Body of pancreas (tissue), 4 donors: ENCODE results near the gene GPI. TPM values are rescaled to one million over a fixed set of nuclear protein-coding genes. Genes with fewer than 3 reads are reported as not detected.
"Not testable (repeated sequence)": the region's sequence is repeated elsewhere in the genome, so short reads cannot be mapped to it uniquely, and the experiment has no call there.

ENCODE experiments used
- ATAC-seq: fragments of 150-250 bp; one replicate; pipeline ENCODE4 v1.9.1; 2016
- DNase-seq, 4 donors: peaks; one replicate each; pipeline ENCODE4 v3.0.0-alpha.2; 2019
- H3K27ac ChIP-seq, 4 donors: fragments of 200-600 bp; sonication (generic); 1 replicate in 3 of 4; 2 replicates in 1 of 4; pipeline versions ENCODE4 v1.5.1 to v1.6.1; 2016 to 2019; ENCODE audit warnings: mild to moderate bottlenecking in 1 of 4, mixed read lengths in 1 of 4, moderate library complexity in 1 of 4
- H3K27me3 ChIP-seq, 2 donors: fragments of 200-600 bp; sonication (generic); one replicate each; pipeline ENCODE4 v1.6.0; 2016; ENCODE audit warnings: mild to moderate bottlenecking in 1 of 2
- H3K36me3 ChIP-seq, 2 donors: fragments of 200-600 bp; sonication (generic); replicated peaks in 1 of 2; 2 replicates each; pipeline ENCODE4 v1.5.1; 2016; ENCODE audit warnings: low read depth in 2 of 2; ENCODE audit not compliant: insufficient read depth in 1 of 2
- H3K4me1 ChIP-seq: fragments of 200-600 bp; sonication (generic); one replicate; pipeline ENCODE4 v1.6.0; 2016
- H3K4me3 ChIP-seq, 2 donors: fragments of 200-600 bp; sonication (generic); 1 replicate in 1 of 2; 2 replicates in 1 of 2; pipeline ENCODE4 v1.5.1; 2016 to 2019
- H3K9me3 ChIP-seq, 3 donors: fragments of 200-600 bp; sonication (generic); 1 replicate in 2 of 3; 2 replicates in 1 of 3; pipeline ENCODE4 v1.5.1; 2016
- POLR2A ChIP-seq, 3 donors: fragments of 450-650 bp; IDR thresholded peaks; one replicate each; pipeline ENCODE4 v1.6.1; 2016; ENCODE audit warnings: antibody characterized with exemption in 3 of 3, mild to moderate bottlenecking in 2 of 3
- WGBS, 2 donors: methylation state at CpG; one replicate each; pipeline ENCODE4 v1.1.5; 2017; 5-methylcytosine and 5-hydroxymethylcytosine counted together
- intact Hi-C: fragments of 100-400 bp; cut with DNase I; formaldehyde crosslinking; loops from one replicate; pipeline ENCODE4 v1.15.1; 2023
- total RNA-seq, 2 donors: library from RNA; depleted of rRNA; stranded (reverse); fragments of >200 nt; gene quantifications; one replicate each; pipeline ENCODE4 v1.1.0, GENCODE V29; 2016
- TF ChIP-seq, protein P1 (sequence below), 7 experiments: fragments of 450-650 bp in 4 of 7; fragments of 200-600 bp in 3 of 7; sonication (generic) in 3 of 7; IDR thresholded peaks; one replicate each; pipeline ENCODE4 v1.5.1; 2016 to 2019; ENCODE audit warnings: antibody characterized with exemption in 7 of 7

GPI gene
- total RNA-seq, 2 donors from 2014 or later = 66.4 to 118 TPM

DNA sequence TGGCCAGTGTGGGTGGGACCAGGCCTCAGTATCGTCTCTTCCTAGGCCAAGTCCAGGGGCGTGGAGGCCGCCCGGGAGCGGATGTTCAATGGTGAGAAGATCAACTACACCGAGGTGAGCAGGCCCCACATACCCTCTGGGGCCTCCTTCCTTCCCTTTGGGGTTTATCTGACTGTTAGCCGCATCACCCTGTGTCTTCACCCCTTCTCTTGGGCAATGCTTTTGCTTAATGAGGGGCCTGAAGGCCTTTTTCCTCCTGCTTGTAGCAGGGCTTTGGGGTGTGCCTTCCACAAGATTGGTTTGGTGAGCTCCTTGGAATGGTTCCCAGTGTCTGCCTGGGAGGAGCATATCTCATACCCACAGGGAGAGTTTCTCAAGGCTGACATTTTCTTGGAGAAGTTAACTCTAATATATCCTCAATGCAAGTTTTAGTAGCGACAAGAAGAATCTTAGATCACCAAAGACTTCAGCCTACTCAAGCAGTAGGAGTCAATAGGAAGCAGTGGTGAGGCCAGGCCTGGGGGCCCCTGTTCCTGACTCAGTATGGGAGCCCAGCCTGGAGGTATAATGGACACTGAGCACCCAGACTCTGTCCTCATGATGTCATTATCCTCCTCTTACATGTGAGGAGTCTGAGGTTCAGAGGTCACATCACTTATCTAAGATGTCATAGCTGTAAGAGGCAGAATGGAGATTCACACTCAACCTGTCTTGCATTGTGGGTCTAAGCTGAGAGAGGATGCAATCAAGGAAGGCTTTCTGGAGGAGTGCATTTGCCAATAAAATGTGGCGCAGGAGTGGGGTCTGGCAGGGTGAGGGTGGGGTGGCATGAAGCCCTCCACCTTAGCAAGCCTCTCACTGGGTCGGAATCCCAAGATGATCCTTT is 2.0 kb downstream of the GPI start:
- H3K36me3 ChIP-seq = peaks cover 0 to 8% of the 10 kb centered on the region in 2 donors
- no peaks in the 10 kb centered on the region for H3K27me3 ChIP-seq
- ATAC-seq = no peak
- no peak for DNase-seq
- peaks cover 21% of the 10 kb centered on the region for H3K4me1 ChIP-seq
- intact Hi-C loops = no loop called here
- 88 to 89% methylated on average over 2 to 10 of the region's 10 CpGs for WGBS, 2 donors
- TF ChIP-seq, protein P1, sequence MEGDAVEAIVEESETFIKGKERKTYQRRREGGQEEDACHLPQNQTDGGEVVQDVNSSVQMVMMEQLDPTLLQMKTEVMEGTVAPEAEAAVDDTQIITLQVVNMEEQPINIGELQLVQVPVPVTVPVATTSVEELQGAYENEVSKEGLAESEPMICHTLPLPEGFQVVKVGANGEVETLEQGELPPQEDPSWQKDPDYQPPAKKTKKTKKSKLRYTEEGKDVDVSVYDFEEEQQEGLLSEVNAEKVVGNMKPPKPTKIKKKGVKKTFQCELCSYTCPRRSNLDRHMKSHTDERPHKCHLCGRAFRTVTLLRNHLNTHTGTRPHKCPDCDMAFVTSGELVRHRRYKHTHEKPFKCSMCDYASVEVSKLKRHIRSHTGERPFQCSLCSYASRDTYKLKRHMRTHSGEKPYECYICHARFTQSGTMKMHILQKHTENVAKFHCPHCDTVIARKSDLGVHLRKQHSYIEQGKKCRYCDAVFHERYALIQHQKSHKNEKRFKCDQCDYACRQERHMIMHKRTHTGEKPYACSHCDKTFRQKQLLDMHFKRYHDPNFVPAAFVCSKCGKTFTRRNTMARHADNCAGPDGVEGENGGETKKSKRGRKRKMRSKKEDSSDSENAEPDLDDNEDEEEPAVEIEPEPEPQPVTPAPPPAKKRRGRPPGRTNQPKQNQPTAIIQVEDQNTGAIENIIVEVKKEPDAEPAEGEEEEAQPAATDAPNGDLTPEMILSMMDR (IDR thresholded peaks at IDR 0.05) = no peak
- no peak for TF ChIP-seq POLR2A (IDR thresholded peaks at IDR 0.05)
- no peak overlapping the region for H3K4me3 ChIP-seq
- H3K9me3 ChIP-seq = no peaks in the 10 kb centered on the region
- no peak overlapping the region for H3K27ac ChIP-seq

DNA sequence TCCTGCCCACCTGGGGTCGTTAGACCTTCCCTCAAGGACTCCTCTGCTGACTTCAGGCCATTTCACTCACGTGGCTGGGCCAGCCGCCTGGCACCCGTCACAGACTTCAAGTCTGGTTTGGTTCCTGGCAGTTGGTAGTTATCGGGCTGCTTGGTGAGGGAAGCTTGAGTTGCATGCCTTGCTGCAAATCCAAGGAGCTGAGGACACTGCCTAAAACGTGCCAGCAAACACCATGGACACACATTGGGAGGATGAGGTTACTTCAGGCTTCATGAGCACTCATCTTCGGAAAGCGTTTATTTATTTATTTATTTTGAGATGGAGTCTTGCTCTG is 2.6 kb downstream of the GPI start:
- Histone ChIP-seq H3K9me3 (no peaks in the 10 kb centered on the region), H3K27ac (no peak overlapping the region), H3K36me3 (peaks cover 0 to 8% of the 10 kb centered on the region in 2 donors), H3K27me3 (no peaks in the 10 kb centered on the region), H3K4me1 (peaks cover 21% of the 10 kb centered on the region), H3K4me3 (no peak overlapping the region)
- ATAC-seq (no peak), DNase-seq (no peak)
- intact Hi-C loops = no loop called here
- 81 to 83% methylated on average over 7 to 8 of the region's 8 CpGs for WGBS, 2 donors
- TF ChIP-seq POLR2A (IDR thresholded peaks at IDR 0.05) = no peak
- TF ChIP-seq, protein P1 (IDR thresholded peaks at IDR 0.05) = no peak

DNA sequence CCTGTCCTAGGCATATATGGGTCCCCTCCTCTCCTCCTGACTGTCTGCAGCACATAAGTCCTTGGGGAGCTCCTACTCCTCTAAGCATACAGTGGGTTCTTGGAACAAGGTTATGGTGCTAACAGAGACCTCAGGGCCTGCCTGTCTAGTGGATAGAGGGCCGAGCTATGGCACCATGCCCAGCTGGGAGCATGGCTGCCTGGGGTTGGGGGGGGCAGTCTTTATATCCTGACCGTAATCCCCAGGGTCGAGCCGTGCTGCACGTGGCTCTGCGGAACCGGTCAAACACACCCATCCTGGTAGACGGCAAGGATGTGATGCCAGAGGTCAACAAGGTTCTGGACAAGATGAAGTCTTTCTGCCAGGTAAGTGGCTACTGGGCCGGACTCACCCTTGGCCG is 3.3 kb downstream of the GPI start:
- Histone ChIP-seq H3K27me3 (no peaks in the 10 kb centered on the region), H3K27ac (no peak overlapping the region), H3K36me3 (peaks cover 0 to 8% of the 10 kb centered on the region in 2 donors), H3K9me3 (no peaks in the 10 kb centered on the region), H3K4me1 (peaks cover 21% of the 10 kb centered on the region), H3K4me3 (no peak overlapping the region)
- DNase-seq (no peak), ATAC-seq (no peak)
- 84 to 85% methylated on average over 6 to 9 of the region's 10 CpGs for WGBS, 2 donors
- intact Hi-C loops = no loop called here
- TF ChIP-seq POLR2A (IDR thresholded peaks at IDR 0.05) = no peak
- TF ChIP-seq, protein P1 (IDR thresholded peaks at IDR 0.05) = no peak

DNA sequence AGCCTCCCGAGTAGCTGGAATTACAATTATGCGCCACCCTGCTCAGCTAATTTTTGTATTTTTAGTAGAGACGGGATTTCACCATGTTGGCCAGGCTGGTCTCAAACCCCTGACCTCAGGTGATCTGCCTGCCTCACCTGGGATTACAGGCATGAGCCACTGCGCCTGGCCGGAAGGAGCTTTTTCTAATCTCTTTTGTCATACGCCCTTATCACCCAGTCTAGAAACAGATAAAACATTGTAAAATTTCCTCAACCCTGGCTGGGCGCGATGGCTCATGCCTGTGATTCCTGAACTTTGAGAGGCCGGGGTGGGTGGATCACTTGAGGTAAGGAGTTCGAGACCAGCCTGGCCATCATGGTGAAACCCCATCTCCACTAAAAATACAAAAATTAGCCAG is 4.2 kb downstream of the GPI start:
- WGBS, 2 donors = 86 to 95% methylated on average over 10 of the region's 10 CpGs
- ATAC-seq, H3K27me3 ChIP-seq, DNase-seq, H3K27ac ChIP-seq, H3K36me3 ChIP-seq, H3K4me3 ChIP-seq, H3K9me3 ChIP-seq, intact Hi-C loops: not testable (repeated sequence)
- H3K4me1 ChIP-seq = peaks cover 21% of the 10 kb centered on the region

DNA sequence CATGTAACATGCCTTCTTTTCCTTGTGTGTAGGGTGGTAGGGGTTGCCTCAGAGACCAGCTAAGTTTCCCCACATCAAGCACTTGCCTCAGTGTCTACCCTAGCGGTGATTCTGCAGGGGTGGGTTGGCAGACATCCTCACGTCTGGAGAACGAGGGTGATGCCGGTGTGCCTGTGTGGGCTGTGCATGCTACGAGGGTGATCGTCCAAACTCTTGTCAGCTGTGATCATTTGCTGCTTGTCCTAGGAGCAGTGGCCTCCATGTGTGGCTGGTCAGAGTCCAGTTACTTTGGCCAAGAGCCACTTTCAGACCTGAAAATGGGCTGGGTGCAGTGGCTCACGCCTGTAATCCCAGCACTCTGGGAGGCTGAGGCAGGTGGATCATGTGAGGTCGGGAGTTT is 5.1 kb downstream of the GPI start:
- no peak overlapping the region for H3K27ac ChIP-seq
- 68 to 71% methylated on average over 2 to 8 of the region's 8 CpGs for WGBS, 2 donors
- H3K36me3 ChIP-seq = peaks cover 0 to 13% of the 10 kb centered on the region in 2 donors
- H3K4me1 ChIP-seq = peaks cover 16% of the 10 kb centered on the region
- H3K9me3 ChIP-seq = no peaks in the 10 kb centered on the region
- no peak overlapping the region for H3K4me3 ChIP-seq
- DNase-seq (no peak), ATAC-seq (no peak)
- no peaks in the 10 kb centered on the region for H3K27me3 ChIP-seq
- intact Hi-C loops = no loop called here
- TF ChIP-seq POLR2A (IDR thresholded peaks at IDR 0.05) = no peak
- TF ChIP-seq, protein P1 (IDR thresholded peaks at IDR 0.05) = no peak
